ENCODE data around the gene DDX11.
"Not testable (repeated sequence)": the region's sequence is repeated elsewhere in the genome, so short reads cannot be mapped to it uniquely, and the experiment has no call there.

DDX11 gene

GRCh38 chr12:31070971-31071740, 2.5 kb upstream of the DDX11 start:
- not testable (repeated sequence) for DNase-seq

GRCh38 chr12:31072962-31073361, 698 bp upstream of the DDX11 start:
- not testable (repeated sequence) for DNase-seq

GRCh38 chr12:31074333-31074874, 744 bp downstream of the DDX11 start:
- not testable (repeated sequence) for DNase-seq

- not testable (repeated sequence) for DNase-seq
Observed at GRCh38 chr12:31076150-31076549, 2.5 kb downstream of the DDX11 start.

GRCh38 chr12:31077095-31077494, 3.4 kb downstream of the DDX11 start:
- DNase-seq, result not testable (repeated sequence)

- not testable (repeated sequence) for DNase-seq
Observed at GRCh38 chr12:31077998-31078397, 4.3 kb downstream of the DDX11 start.

GRCh38 chr12:31079421-31079820, 5.8 kb downstream of the DDX11 start:
- not testable (repeated sequence) for DNase-seq

GRCh38 chr12:31080221-31080620, 6.6 kb downstream of the DDX11 start:
- DNase-seq, result not testable (repeated sequence)

GRCh38 chr12:31081274-31081673, 7.6 kb downstream of the DDX11 start:
- DNase-seq, result not testable (repeated sequence)

GRCh38 chr12:31084241-31084640, 10.6 kb downstream of the DDX11 start:
- not testable (repeated sequence) for DNase-seq

- DNase-seq, result not testable (repeated sequence)
Observed at GRCh38 chr12:31086032-31086431, 12.4 kb downstream of the DDX11 start.

- DNase-seq, result not testable (repeated sequence)
Observed at GRCh38 chr12:31087486-31087885, 13.8 kb downstream of the DDX11 start.

- DNase-seq, result not testable (repeated sequence)
Observed at GRCh38 chr12:31087956-31088355, 14.3 kb downstream of the DDX11 start.

- no peak for DNase-seq
Observed at GRCh38 chr12:31089072-31089471, 15.4 kb downstream of the DDX11 start.

- DNase-seq, result not testable (repeated sequence)
Observed at GRCh38 chr12:31091629-31092028, 18.0 kb downstream of the DDX11 start.

- DNase-seq, result not testable (repeated sequence)
Observed at GRCh38 chr12:31092718-31093117, 19.1 kb downstream of the DDX11 start.

GRCh38 chr12:31095080-31095860, 21.6 kb downstream of the DDX11 start:
- DNase-seq, result not testable (repeated sequence)

GRCh38 chr12:31096251-31097065, 22.8 kb downstream of the DDX11 start:
- DNase-seq, result not testable (repeated sequence)

GRCh38 chr12:31097819-31098218, 24.2 kb downstream of the DDX11 start:
- DNase-seq, result not testable (repeated sequence)

- DNase-seq, result not testable (repeated sequence)
Observed at GRCh38 chr12:31098363-31098762, 24.7 kb downstream of the DDX11 start.

GRCh38 chr12:31098771-31099170, 25.1 kb downstream of the DDX11 start:
- DNase-seq, result not testable (repeated sequence)

GRCh38 chr12:31099434-31099833, 25.8 kb downstream of the DDX11 start:
- DNase-seq, result not testable (repeated sequence)
